ENCODE measurements around the gene ZNF547. TPM values are rescaled to one million over a fixed set of nuclear protein-coding genes. Genes with fewer than 3 reads are reported as not detected.
"Not testable (repeated sequence)": the region's sequence is repeated elsewhere in the genome, so short reads cannot be mapped to it uniquely, and the experiment has no call there.

The ZNF547 gene
- total RNA-seq, 4 donors from 2014 or later: 0.78 to 1.8 (median 1.1) TPM

DNA sequence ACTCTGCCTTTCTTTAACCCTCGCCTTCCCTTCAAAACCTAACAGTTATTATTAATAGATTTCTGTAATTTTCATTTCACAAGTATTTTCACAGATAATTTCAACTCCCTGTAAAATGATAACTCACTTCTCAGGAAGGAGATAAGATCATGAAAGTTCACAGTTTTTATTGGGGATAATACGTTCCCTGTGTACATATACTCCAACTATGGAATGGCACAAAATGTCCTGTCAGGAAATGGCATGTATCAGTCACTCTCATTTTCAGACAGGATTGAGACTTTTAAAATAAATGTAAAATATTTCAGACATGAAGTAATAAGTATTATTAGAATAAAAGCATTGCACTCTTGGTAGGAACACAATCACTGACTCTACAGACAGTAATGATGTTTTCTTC, 932 bp upstream of the ZNF547 start:
- Histone ChIP-seq H3K4me3 (peak overlapping the region in 2 of 4 donors; percentile 77 to 79), H3K4me1 (peaks cover 0 to 19% (median 7%) of the 10 kb centered on the region in 4 donors), H3K27me3 (no peaks in the 10 kb centered on the region), H3K27ac (peak overlapping the region; percentile 83 to 94 (median 92)), H3K36me3 (peaks cover 0 to 57% (median 0%) of the 10 kb centered on the region in 3 donors), H3K9me3 (peaks cover 0 to 94% (median 16%) of the 10 kb centered on the region in 4 donors)
- 69 to 73% methylated on average over 2 of the region's 2 CpGs for WGBS, 2 donors
- DNase-seq (ENCODE audit: low spot score in 2 of 2): no peak
- TF ChIP-seq, protein P1, sequence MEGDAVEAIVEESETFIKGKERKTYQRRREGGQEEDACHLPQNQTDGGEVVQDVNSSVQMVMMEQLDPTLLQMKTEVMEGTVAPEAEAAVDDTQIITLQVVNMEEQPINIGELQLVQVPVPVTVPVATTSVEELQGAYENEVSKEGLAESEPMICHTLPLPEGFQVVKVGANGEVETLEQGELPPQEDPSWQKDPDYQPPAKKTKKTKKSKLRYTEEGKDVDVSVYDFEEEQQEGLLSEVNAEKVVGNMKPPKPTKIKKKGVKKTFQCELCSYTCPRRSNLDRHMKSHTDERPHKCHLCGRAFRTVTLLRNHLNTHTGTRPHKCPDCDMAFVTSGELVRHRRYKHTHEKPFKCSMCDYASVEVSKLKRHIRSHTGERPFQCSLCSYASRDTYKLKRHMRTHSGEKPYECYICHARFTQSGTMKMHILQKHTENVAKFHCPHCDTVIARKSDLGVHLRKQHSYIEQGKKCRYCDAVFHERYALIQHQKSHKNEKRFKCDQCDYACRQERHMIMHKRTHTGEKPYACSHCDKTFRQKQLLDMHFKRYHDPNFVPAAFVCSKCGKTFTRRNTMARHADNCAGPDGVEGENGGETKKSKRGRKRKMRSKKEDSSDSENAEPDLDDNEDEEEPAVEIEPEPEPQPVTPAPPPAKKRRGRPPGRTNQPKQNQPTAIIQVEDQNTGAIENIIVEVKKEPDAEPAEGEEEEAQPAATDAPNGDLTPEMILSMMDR (IDR thresholded peaks at IDR 0.05): no peak
- TF ChIP-seq POLR2A (IDR thresholded peaks at IDR 0.05): no peak
- no peak for TF ChIP-seq EP300 (IDR thresholded peaks at IDR 0.05)

DNA sequence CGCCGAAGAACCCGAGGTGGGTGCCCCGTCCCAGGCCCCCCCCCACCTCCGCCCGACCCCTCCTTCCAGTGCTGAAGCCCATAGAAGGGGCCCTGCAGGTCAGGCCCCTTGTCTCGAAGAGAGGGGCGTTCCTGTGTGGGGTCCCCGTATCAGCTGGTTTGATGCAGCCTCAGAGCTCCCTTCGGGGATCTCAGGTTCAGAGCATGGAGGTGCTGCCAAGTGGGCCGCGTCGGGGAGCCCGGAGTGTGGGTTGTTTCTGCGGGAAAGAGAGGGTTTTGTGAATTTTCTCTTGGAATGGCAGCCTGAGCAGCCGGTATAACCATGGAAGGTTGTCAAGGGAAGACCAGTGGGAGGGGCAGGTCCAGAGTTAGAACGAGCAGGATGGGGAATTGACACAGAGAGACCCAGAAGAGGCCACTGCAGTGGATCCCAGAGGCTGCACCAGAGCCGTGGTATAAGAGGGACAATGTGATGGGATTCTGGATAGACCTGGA, 384 bp downstream of the ZNF547 start:
- DNase-seq (ENCODE audit: low spot score in 2 of 2): no peak
- Histone ChIP-seq H3K27me3 (no peaks in the 10 kb centered on the region), H3K4me3 (peak overlapping the region; percentile 68 to 79 (median 76)), H3K36me3 (peaks cover 0 to 54% (median 0%) of the 10 kb centered on the region in 3 donors), H3K9me3 (peaks cover 0 to 94% (median 9%) of the 10 kb centered on the region in 4 donors), H3K4me1 (peaks cover 0 to 19% (median 7%) of the 10 kb centered on the region in 4 donors), H3K27ac (peak overlapping the region; percentile 83 to 94 (median 92))
- TF ChIP-seq, protein P1 (IDR thresholded peaks at IDR 0.05): no peak
- TF ChIP-seq EP300 (IDR thresholded peaks at IDR 0.05): no peak
- no peak for TF ChIP-seq POLR2A (IDR thresholded peaks at IDR 0.05)
- whole genome bisulfite sequencing, 2 donors: 1 to 2% methylated on average over 10 to 11 of the region's 18 CpGs

DNA sequence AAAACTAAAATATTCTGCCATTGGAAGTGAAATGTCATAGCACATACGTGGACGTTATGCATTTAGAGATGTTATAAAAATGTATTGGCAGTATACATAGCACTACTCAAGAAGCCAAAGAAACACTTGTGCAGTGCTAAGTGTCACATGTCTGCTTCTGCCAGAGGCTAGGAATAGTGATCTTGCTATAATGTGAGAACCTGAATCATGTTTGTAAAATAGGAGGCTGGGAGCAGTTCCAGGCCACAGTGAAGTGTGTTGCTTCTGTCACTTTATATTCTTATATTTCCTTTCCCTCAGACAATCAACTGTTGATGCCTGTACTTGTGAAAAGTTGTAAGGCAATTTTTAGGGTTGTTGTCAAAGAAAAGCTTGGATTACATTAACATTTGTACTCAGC, 3.4 kb downstream of the ZNF547 start:
- no peak for DNase-seq (ENCODE audit: low spot score in 2 of 2)
- peaks cover 0 to 19% (median 7%) of the 10 kb centered on the region in 4 donors for H3K4me1 ChIP-seq
- H3K27ac ChIP-seq: no peak overlapping the region
- peaks cover 0 to 52% (median 0%) of the 10 kb centered on the region in 3 donors for H3K36me3 ChIP-seq
- WGBS, 2 donors: 92 to 95% methylated on average over 2 of the region's 2 CpGs
- no peaks in the 10 kb centered on the region for H3K27me3 ChIP-seq
- peaks cover 0 to 68% (median 2%) of the 10 kb centered on the region in 4 donors for H3K9me3 ChIP-seq
- no peak overlapping the region for H3K4me3 ChIP-seq
- TF ChIP-seq POLR2A (IDR thresholded peaks at IDR 0.05) (no peak), EP300 (IDR thresholded peaks at IDR 0.05) (no peak)
- TF ChIP-seq, protein P1 (IDR thresholded peaks at IDR 0.05): no peak

DNA sequence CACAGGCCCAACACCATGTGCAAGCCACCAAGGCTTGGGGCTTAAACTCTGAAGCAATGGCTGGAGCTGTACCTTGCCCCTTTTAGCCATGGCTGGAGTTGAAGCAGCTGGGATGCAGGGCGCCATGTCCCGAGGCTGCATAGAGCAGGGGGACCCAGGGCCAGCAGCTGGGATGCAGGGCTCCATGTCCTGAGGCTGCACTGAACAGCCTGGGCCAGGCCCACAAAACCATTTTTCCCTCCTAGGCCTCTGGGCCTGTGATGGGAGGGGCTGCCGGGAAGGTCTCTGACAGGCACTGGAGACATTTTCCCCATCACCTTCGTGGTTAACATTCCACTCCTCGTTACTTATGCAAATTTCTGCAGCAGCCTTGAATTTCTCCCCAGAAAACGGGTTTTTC, 10.8 kb downstream of the ZNF547 start:
- 98 to 99% methylated on average over 5 to 6 of the region's 6 CpGs for WGBS, 2 donors
- peaks cover 0 to 64% (median 20%) of the 10 kb centered on the region in 4 donors for H3K9me3 ChIP-seq
- H3K27me3 ChIP-seq: no peaks in the 10 kb centered on the region
- TF ChIP-seq, protein P1 (IDR thresholded peaks at IDR 0.05): no peak
- TF ChIP-seq POLR2A (IDR thresholded peaks at IDR 0.05): no peak
- TF ChIP-seq EP300 (IDR thresholded peaks at IDR 0.05): no peak
- no peak for DNase-seq (ENCODE audit: low spot score in 2 of 2)
- H3K4me3 ChIP-seq: no peak overlapping the region
- H3K36me3 ChIP-seq: peaks cover 0 to 86% (median 13%) of the 10 kb centered on the region in 3 donors
- no peaks in the 10 kb centered on the region for H3K4me1 ChIP-seq
- H3K27ac ChIP-seq: no peak overlapping the region

DNA sequence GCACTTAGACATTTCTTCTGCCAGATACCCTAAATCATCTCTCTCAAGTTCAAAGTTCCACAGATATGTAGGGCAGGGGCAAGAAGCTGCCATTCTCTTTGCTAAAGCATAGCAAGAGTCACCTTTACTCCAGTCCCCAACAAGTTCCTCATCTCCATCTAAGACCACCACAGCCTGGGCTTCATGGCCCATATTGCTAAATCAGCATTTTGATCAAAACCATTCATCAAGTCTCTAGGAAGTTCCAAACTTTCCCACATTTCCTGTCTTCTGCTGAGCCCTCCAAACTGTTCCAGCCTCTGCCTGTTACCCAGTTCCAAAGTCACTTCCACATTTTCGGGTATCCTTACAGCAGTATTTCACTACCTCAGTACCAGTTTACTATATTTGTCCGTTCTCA, 11.3 kb downstream of the ZNF547 start:
- H3K4me3 ChIP-seq; H3K4me1 ChIP-seq; DNase-seq (ENCODE audit: low spot score in 2 of 2); H3K27me3 ChIP-seq; H3K27ac ChIP-seq: not testable (repeated sequence)
- H3K36me3 ChIP-seq: peaks cover 0 to 86% (median 13%) of the 10 kb centered on the region in 3 donors
- 94 to 97% methylated on average over 2 of the region's 2 CpGs for WGBS, 2 donors
- peaks cover 0 to 69% (median 21%) of the 10 kb centered on the region in 4 donors for H3K9me3 ChIP-seq
